HG03439 (cell line): ENCODE measurements around the gene PLPP1.

Experiments
- ATAC-seq: cut with Tn5 transposase; IDR thresholded peaks from one replicate; pipeline ENCODE4 v1.9.1; 2021; ENCODE audit warnings: mild to moderate bottlenecking, moderate library complexity; ENCODE audit not compliant: unreplicated experiment

The PLPP1 gene

DNA sequence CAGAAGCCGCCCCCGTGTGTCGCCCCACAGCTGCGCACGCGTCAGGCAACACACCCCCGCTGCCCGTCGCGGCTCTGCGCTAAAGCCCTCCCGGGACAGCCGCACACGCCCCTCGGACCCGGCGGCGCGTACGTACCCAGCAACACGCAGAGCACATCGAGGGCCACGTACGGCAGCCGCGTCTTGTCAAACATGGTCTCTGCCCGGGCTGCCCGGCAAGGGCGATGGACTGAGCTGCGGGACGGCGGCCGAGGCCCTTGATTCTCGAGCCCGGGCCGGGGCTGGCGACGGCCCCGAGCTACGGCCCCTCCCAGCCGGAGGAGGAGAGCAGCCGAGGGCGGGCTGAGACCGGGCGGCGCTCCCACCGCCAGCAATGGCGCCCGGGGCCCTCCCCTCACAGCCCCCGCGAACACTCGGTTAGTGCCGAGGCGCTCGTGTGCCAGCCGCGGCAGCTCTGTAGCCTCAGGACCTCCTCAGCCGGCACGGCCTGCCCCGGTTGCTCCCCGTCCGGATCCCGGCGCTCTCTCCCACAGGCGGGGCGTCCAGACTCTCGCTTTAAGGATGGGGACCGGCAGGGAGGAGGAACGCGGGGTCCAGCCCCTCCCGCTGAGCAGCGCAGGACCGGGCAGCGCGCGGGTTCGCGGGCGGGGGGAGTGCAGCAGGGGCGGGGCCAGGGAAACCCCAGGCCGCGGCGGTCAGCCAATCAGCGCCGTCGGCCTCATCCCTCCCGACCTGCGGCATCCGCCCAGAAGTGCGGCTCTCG, at the start of gene PLPP1:
Gene PLPP1 (minus strand): TSS at position 529 of the 763 bp plus-strand sequence. CDS start 335 bp downstream, at position 194.
- peak; percentile 81 for ATAC-seq

DNA sequence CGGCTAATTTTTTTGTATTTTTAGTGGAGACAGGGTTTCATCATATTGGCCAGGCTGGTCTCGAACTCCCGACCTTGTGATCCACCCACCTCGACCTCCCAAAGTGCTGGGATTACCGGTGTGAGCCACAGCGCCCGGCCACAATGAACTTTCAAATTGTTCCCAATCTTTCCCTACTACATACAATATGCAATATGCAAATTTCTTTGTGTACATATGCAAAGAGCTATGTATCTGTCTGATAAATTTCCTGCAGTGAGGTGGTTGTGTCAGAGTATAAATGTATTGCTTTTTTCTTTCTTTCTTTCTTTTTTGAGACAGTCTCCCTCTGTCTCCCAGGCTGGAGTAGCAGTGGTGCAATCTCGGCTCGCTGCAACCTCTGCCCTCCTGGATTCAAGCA, 48.8 kb upstream of the PLPP1 start:
- ATAC-seq: no peak

DNA sequence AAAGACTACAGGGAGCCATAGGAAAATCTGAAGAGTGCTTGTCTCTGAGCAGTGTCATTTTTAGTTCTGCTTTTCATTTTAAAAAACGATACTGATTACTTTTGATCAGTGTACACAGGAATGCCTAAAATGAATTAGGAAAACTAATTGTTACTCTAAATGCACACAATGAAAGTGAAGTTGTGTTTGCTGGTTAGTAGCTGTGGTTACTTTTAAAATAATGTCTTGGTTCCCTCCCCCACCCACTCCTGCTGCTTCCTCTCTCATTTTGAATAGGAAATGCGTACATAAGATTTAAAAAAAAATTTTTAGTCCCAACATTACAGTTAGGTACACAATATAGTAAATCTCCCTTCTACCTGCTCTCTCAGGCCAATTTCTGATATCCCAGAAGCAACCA, 47.5 kb upstream of the PLPP1 start:
- no peak for ATAC-seq

DNA sequence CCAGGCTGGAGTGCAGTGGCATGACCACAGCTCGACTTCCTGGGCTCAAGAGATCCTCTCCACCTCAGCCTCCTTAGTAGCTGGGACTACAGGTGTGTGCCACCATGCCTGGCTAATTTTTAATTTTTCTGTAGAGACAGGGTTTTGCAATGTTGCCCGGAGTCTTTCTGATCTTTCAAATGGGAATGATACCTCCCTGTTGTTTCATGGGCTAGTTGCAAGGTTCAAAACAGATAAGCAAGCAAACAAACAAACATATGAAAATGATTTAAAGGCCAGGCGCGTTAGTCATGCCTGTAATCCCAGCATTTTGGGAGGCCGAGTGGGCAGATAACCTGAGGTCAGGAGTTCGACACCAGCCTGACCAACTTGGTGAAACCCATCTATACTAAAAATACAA, 45.3 kb upstream of the PLPP1 start:
- no peak for ATAC-seq

DNA sequence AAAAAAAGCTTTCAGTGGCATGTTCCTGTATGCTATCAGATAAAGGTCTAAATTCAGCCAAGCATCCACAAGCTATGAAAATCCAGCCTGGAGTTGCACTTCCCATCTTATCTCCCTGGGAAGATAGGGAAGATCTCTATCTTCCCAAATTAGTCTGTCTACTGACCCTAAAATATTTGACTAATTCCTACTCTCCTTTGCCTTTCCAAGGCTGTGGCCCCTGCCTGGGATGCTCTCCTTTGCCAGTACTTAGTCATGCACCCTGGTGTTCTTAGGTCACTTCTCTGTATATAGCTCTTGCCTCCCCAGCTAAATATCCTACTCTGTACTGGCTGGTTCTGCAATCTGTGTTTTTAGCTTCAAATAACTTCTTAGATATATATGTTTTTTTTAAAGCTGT, 44.0 kb upstream of the PLPP1 start:
- ATAC-seq: no peak

DNA sequence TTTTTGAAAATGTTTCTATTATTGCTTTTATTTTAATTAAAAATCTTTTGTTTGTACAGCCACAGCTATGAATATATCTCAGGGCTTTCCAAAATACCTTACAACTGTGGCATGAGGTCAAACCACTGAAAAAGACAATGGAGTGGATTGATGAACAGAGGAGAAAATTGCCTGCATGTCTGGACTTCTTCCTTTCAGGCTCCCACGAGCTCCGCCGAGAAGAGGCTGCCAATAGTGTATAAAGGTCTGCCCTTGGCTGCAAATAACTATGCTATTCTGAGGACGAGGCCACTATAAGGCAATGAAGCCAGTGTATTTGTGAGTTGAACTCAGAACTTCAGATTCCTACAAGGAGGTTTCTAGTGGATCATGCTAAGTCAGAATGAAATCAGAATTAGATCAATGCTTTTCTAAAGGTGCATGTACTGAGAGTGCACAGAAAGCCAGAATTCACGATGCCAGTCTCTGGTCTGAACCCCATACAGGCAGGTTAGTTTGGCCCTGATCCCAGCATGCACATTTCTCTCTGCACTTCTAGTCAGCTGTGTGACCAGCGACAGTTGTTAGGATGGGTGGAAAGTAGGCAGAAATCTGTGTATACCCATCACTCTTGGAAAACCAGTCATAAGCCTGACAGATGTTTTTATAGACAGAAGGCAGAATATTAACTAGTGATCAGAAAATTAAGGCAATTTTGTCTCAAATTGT, 42.7 kb upstream of the PLPP1 start:
- ATAC-seq: no peak

DNA sequence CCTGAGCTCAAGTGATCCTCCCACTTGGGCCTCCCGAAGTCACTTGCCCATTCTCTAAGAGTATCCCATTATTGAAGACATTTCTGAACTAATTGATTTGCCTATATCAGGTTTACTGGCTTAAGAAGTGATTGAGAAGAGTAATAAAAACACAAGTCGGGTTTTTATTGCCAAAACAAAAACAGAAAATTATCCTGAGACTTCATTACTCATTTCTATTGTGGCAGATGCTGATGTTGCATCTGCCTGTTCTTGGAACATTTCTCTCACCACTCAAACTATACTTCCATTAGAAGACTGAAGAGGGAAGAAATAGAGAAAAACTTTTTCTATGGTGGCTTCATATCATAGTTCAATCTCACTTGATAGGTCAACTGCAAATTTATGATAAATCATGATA, 41.9 kb upstream of the PLPP1 start:
- ATAC-seq: no peak

DNA sequence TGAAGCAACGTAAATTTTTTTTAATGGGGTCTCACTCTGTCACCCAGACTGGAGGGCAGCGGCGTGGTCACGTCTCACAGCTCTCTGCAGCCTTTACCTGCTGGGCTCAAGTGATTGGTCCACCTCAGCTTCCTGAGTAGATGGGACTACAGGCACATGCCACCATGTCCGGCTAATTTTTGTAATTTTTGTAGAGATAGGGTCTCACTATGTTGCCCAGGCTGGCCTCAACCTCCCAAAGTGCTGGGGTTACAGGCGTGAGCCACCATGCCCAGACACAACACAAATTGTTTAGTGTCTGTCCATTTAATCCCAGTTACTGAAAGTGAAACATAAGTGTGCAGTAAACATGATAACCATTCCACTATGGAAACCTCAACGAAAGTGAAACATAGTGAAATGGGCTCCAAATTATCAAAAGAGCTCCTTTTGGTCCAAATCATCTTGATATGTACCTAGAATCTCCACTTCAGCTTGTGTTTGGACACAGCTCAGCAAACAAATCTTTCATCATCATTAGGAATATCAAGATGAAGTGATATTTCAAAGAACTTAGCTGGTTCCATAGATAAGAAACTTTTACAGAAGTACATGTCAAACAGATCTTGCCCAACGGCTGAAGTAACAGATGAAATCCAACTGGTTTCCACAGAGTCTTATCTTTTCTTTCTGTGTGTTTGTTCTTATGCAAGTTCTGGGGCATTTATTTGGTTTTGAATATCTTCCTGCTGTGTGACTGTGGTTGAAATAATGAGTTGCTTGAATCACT, 41.2 kb upstream of the PLPP1 start:
- ATAC-seq: no peak

DNA sequence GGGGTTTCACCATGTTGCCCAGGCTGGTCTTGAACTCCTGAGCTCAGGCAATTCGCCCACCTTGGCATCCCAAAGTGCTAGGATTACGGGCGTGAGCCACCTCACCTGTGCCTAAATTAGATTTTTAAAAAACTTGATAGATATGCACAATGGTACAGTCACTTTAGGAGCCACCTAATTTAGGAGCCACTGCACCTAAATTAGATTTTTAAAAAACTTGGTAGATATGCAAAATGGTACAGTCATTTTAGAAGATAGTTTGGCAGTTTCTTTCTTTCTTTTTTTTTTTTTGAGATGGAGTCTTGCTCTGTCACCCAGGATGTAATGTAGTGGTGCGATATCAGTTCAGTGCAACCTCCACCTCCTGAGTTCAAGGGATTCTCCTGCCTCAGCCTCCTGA, 37.8 kb upstream of the PLPP1 start:
- no peak for ATAC-seq

DNA sequence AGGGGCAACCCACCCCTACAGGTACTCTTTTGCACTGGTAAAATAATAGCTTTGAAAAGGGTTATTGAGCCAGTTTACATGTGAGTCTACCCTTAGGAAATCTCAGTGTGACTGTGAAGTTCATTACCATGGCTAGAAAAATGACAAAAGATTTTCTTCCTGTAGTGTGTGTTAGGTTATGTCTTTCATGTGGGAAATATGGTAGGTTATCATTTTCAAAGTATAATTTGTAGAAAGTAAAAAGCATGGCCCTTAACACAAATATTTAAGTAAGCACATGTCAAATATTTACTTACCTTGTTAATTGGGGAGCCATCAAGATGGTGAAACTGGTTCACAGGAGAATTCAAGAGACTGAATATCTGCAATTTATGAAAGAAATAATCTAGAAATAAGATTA, 37.3 kb upstream of the PLPP1 start:
- no peak for ATAC-seq

DNA sequence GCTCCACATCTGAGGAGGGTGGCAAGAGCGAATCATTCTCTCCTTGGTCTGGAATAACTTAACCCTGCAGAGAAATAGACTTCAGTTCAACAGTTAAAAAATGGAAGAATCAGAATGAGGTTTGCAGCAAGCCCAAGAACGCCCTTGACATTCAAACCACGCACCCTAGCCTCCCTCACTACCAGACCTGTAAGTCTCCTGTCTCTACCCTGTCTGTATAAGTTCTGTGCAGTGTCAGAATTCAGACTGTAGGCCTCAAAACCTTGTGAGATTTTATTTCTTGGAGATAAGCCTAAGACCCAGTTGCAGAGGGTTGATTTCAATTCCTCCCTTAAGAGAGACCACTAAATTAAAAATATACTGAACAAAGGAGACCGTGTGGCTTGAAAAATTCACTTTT, 35.8 kb upstream of the PLPP1 start:
- no peak for ATAC-seq

DNA sequence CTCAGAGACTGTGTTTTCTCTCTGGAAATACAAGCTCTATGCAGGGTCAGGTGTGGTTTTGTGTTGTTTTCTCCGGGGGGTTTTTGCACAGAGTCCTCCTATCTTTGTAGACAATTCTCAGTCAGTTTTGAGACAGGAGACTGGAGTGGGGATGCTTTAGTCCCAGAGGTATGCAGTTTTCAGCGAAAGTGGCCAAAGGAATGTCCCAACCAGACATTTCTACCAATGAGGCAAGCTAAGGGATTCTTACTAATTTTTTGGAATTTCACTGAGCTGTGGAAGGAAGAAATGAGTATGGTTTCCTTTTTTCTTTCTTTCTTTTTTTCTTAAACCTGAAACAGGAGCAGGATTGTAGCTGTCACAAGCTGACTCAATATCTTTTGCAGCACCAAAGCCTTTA, 35.3 kb upstream of the PLPP1 start:
- no peak for ATAC-seq

DNA sequence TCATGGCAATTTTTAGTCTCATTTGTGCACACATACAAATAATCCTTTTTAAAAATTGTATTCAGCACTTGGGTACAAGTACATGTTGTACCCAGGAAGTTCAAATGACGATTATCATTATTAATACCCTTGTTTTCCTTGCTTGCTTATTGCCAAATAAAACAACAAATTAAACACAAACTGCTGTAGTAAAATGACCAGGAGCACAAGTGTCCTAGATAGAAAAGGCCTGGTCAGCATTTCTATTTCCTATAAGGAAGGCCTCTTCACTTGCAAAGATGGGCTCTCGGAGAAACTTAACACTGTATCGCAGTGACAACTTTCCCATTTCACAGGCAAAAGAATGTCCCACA, 34.7 kb upstream of the PLPP1 start:
- no peak for ATAC-seq

DNA sequence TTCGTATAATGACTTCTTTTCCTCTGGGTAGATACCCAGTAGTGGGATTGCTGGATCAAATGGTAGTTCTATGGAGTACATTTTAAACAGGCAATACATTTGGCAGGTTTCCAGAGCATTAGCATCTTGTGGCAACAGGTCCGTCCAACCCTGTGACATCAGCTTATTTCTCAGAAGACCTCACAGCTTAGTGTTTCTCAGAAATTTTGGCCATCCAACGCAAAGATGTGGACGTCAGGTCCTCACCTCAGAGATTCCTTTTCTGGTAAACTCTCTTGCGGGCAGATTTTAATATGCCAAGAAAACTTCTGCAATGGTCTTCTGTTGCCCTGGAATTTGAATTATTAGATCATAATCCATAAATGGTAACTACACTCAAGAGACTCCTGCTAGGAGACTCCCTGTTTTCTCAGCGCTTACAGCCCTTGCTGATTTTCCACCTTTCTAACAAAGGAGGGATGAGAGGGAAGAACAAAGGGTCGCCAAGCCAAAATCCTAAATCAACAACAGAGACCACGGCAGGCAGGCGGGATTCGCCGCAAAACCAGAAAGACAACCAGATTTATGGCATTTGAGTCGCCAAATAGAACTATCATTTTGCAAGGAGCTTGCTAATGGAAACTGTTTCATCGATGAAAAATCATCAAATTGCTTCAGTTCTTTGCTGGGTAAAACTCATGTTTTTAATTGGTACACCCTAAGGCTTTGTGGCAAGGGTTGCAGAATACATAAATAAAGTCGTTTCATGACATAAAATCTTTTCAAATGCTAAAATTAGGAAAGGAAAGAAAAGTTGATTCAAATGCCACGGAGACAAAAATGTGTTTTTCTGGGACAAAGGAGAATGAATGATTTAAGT, 34.1 kb upstream of the PLPP1 start:
- ATAC-seq: no peak

DNA sequence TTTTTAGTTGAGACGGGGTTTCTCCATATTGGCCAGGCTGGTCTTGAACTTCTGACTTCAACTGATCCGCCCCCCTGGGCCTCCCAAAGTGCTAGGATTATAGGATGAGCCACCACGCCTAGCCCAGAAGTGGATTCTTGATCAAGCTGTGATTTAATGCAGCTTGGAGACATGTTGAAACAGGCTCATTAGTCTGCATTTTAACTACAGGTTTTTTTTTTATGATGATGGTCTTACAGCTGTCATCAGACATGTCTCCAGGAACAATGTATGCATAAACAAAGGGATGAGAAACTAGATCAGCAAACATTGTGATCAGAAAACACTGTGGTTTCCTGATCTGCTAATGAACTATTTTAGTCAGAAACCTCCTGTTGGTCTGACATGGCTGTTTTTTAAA, 30.0 kb upstream of the PLPP1 start:
- ATAC-seq: no peak

DNA sequence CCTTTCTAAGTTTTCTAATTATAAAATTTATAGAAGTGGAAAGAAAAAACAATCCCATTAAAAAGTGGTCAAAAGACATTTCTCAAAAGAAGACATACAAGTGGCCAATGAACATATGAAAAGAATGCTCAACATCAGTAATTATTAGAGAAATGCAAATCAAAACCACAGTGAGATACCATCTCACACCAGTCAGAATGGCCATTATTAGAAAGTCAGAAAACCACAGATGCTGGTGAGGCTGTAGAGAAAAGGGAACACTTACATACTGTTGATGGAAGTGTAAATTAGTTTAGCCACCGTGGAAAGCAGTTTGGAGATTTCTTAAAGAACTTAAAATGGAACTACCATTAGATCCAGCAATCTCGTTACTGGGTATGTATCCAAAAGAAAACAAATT, 23.7 kb upstream of the PLPP1 start:
- ATAC-seq: no peak

DNA sequence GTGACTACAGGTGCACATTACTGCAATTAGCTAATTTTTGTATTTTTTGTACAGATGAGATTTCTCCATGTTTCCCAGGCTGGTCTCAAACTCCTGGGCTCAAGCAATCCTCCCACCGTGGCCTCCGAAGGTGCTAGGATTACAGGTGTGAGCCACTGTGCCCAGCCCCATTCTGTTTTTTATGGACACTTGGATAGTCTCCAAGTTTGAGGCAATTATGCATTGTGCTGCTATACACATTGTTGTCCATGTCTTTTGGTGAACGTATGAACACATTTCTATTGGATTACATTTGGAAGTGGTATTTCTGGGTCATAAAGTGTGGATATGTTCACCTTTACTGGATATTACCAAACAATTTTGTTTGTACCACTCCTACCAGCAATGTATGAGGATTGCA, 22.4 kb upstream of the PLPP1 start:
- no peak for ATAC-seq

DNA sequence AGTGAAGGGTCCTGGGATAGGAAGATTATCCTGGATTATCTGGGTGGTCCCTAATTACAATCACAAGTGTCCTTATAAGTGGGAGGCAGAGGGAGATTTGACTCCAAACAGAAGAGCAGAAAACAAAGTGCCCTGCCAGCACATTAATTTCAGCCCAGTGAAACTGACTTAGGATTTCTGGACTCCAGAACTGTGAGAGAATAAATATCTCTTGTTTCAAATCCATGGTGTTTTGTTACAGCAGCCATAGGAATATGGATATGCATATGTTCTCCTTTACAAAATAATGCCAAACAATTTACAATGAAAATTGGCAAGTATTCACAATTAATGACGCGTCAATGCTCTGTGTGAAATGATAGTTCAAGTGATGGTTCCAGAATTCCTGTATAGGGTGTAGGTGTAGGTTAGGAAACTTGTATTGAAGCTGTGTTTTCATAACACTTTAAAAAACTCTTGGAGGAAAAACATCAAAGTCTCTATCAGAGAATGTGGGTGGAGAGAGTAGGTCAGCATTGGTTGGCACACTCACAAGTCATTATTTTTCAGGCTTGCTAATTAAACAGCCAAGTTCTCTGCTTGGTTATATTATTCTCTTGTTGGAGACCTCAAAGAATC, 19.9 kb upstream of the PLPP1 start:
- ATAC-seq: no peak

DNA sequence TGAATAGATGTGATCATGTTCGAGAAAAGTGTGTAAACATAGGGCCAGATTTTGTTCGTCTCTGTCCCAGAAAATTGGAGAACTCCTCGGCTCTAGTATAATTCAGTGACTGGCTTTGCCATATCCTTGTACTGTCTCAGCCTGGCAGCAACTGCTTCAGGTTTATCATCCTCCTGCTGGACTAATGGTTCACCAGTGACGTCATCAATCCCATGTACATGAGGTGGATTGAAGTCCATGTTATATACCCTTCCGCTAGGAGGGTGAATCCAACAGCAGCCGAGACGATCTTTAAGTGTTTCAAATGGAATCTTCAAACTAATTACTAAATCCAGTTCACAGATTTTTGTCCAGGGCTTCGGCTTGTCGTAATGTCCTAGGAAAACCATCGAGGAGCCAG, 17.1 kb upstream of the PLPP1 start:
- ATAC-seq: no peak

DNA sequence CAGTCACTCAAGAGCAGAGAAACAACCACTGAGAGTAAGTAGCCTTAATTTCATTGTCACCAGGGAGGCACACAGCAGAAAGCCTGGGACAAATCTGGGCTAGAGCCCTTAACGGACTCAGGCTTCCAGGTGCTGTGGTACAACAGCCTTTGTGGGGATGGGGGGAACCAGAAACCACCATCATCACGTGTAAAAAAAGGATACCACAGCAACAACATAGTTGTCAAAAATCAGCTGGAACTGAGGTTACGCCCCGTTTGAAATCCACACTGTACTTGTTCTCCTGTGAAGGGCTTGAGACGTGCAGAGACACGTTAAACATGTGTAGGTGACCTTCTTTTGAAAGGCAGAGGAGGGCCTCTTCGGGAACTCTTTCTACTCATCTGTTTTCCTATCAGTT, 16.6 kb upstream of the PLPP1 start:
- ATAC-seq: no peak

DNA sequence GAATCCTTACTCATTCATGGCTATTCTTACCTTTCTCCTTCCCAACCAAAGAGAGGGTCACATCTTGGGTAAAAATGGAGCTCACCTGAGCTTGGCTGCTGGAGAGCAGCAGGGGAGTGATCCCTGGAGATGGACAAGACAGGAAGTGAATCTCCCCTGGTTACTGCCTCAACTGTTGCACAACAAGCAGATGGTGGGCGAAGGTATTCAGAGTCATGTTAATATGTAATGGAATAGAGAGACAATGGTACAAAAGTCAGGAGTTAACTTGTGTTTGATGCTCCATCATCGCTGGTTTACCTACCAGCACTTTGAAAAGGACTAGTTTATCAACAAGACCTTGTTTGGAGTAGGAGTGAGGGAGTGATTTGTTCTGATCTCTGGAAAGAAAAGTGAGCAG, 13.0 kb upstream of the PLPP1 start:
- ATAC-seq: no peak
